GM18907 (cell line): Measurements from ENCODE around the gene SPTBN1.

Experiments used
- ATAC-seq: cut with Tn5 transposase; IDR thresholded peaks from one replicate; pipeline ENCODE4 v1.9.1; 2021; ENCODE audit warnings: mild to moderate bottlenecking, moderate library complexity; ENCODE audit not compliant: unreplicated experiment

SPTBN1 gene

GRCh38 chr2:54549917-54550518 lies 93.9 kb downstream of the SPTBN1 start:
- no peak for ATAC-seq

GRCh38 chr2:54550547-54550946 lies 94.4 kb downstream of the SPTBN1 start:
- ATAC-seq, result no peak

DNA sequence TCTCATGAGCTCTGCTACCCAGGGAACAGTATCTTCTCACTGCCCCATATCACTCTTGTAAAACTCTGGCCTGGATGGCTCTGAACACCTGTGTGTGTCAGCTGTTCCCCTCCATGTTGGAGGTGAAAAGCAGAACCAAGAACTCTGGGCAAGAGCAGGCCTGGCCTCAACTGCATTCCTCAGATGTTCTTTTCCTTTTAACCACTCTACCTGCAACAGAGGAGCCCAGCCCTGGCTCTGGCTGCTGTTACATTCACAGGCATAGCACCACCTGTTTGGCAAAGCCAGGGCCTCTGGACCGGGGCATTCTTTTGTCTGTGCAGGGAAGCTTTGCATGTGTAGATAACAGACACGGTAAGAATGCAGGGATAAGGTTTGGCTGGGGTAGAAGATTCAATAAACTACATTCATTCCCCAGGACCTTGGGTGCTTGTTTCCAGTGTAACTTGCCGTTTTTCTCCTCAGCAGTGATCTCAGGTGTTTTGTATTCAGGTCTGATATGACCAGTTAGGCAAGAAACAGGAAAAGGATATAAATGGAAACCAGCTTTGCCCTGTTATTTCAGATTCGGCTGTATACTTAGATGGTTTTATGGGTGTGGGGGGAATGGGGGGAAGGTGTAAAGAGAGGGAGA lies 95.1 kb downstream of the SPTBN1 start:
- ATAC-seq, result no peak

GRCh38 chr2:54553075-54553474 lies 96.9 kb downstream of the SPTBN1 start:
- no peak for ATAC-seq

- no peak for ATAC-seq
Observed at GRCh38 chr2:54553775-54554174, 97.6 kb downstream of the SPTBN1 start.

- ATAC-seq, result peak; percentile 35
Observed at GRCh38 chr2:54555318-54555837, 99.3 kb downstream of the SPTBN1 start.

GRCh38 chr2:54556621-54557121 lies 100.5 kb downstream of the SPTBN1 start:
- no peak for ATAC-seq

DNA sequence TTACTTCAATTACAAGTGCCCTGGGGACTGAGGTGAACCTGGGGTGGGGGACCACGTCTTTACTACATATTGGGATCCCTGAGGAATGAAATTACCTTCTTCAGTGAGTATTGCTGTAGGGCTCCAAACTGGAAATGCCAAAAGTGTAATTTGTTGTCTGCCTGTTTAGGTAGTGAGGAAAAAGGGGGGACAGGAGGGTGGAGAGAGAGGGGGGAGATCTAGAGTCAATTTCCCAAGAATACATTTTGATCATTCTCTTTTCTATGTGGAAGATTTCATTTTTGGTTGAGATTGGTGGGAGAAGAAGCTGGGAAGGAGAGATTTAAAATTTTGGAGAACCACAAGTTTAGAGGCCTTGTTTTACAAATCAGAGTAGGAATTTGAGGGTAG lies 101.1 kb downstream of the SPTBN1 start:
- ATAC-seq, result no peak

- peak; percentile 30 for ATAC-seq
Observed at GRCh38 chr2:54557601-54558187, 101.6 kb downstream of the SPTBN1 start.

DNA sequence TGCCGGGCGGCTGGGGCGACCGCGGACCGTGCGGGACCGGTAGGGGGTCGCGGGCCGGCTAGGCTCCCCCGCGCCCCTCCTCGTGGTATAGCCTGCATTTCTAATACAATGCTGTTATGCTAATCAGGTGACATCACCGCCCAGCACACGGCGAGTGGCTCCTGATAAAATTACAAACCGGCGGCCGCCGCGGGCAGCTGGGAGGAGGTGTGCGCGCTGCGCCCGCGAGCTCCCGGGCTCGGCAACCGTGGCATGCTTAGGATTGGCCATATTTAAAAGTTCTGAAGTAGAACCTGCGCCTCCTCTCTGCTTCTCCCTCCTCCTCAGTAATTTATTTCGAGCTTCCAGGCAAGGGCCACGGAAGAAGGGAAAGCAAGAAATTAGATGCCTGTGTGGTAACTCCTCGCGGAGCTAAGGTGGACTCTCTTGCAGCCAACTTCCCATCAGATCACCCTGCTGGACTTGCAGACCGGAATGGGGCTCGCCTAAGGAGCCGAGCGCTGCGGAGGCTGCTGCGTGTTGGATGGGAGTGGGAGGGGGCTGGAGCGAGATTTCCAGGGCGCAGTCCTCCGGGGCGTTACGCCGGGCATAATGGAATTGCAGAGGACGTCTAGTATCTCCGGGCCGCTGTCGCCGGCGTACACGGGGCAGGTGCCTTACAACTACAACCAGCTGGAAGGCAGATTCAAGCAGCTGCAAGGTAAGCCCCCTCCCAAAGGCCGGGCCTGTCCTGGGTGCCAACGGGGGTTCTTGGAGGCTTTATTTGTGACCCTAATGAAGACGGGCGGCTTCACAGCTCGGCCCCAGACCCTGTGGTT lies 102.3 kb downstream of the SPTBN1 start:
- peak; percentile 48 for ATAC-seq

GRCh38 chr2:54559006-54559445 lies 102.9 kb downstream of the SPTBN1 start:
- ATAC-seq, result no peak

GRCh38 chr2:54559593-54560145 lies 103.5 kb downstream of the SPTBN1 start:
- no peak for ATAC-seq

GRCh38 chr2:54560146-54560881 lies 104.2 kb downstream of the SPTBN1 start:
- ATAC-seq, result peak; percentile 47

DNA sequence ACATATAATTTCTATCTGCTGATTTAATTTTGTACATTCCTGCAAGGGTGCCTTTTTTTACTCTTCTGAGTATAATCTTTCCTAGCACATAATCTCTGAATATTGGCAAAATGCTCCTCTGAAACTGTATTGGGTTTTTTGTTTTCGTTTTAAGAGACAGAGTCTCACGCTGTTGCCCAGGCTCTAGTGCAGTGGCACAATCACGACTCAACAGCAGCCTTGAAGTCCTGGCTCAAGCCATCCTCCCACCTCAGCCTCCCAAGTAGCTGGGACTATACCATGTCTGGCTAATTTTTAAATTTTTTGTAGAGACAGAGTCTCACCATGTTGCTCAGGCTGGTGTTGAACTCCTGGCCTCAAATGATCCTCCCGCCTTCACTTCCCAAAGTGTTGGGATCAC lies 104.9 kb downstream of the SPTBN1 start:
- no peak for ATAC-seq

DNA sequence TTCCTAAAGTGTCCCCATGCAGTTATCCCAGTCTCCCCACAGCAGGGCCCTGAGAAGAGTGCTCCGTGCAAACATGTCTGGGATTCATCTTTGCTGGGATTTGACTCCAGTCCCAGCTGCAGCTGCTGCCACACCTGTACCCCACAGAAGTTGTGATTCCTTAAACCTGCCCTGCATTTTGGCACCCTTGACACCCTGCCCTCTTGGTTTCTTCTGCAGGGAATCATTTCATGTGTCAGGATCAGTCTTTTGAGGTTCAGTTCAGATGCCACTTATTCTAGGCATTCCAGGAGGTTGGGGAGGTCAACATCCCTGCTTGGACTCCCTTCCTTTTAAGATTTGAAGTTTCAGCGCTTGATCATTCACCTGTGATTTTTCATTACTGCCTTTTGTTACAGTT lies 108.3 kb downstream of the SPTBN1 start:
- no peak for ATAC-seq

DNA sequence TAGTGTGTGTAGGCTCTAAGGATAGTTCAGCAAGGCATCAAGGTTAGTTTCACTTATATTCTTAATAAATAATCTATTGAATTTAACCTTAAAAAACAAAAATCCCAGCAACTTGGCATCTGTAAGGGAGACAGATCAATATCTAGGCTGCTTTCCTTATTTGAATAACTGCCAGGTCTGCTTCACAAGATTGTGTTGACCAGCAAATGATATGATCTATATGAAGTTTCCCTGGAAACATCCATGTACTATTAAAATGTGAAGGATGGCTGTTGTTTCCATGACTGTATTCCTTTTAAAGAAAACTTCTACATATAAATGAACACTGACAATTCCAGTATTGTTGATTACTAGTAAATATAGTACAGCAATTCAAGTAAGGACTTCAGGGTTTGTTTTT lies 109.4 kb downstream of the SPTBN1 start:
- no peak for ATAC-seq

GRCh38 chr2:54566896-54567295 lies 110.8 kb downstream of the SPTBN1 start:
- ATAC-seq, result no peak

DNA sequence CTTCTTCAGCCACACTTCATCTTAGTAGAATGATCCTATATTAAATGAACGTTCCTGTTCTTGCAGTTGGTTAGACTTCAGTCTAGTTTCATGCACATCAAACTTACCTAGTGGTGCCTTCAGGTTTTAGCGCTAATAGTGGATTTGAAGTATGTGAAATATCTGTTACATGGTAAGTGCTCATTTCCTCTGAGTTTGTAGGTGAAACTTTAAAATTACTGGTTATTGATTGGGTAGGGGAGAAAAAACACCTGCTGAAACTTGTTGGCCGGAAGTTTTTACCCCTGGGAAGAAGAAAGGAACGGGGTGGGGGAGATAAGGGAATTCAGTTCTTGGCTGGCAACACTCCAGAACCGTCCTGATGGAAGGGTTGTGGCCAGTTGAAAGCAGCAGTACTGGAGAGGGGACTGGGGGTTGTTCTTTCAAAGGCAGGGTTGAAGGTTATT lies 112.8 kb downstream of the SPTBN1 start:
- ATAC-seq, result peak; percentile 33

DNA sequence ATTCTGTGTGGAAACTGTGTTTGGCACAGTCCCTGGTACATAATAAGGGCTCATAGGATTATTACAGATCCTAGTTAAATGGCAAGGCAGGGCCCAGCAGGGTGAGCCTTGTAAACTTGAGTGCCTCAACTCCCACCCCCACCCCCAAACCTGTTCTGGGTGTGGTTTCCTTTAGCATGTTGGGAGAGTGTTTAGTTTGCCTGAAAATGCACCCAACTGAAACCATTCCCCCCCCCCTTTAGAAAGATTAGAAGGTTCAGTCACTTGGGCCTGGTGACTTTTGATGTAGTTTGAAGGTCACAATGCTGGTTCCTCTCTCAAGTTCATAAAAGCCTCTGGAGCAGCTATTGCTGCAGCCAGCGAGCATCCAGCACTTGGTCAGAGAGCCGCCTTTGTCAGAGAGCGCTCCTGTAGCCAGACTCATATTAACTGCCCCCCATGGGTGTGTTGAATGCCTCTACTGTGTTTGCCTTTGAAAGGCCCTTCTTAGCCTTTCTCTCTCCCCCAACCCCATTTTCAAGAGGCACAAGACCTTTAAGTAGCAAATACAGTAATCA lies 113.7 kb downstream of the SPTBN1 start:
- ATAC-seq, result peak; percentile 14
